Activated gamma-delta T cell treated with Interleukin-2 at 50 U/mL for 16 hours (primary cell): ENCODE results near the gene SCUBE2.
A peak's percentile ranks its signal among the peaks of the same experiment; 100 is the strongest.
"Not testable (repeated sequence)": the region's sequence is repeated elsewhere in the genome, so short reads cannot be mapped to it uniquely, and the experiment has no call there.

Source experiments
- DNase-seq: peaks from one replicate; pipeline ENCODE4 v3.0.0-alpha.2; 2020

Gene SCUBE2

DNA sequence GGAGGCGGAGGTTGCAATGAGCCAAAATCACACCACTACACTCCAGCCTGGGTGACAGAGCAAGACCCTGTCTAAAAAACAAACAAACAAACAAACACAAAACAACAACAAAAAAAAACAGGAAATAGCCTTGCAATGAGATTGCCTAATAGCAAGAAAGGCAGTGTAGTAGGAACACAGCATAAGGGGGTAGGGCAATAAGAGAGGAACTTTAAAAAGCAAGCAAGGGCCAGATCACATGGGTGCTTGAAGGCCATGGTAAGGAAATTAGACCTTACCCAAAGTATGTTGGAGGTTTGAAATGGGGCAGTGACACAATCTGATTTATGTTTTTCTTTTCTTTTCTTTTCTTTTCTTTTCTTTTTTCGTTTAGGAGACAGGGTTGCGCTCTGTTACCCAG lies 52.9 kb downstream of the SCUBE2 start:
- DNase-seq: no peak

DNA sequence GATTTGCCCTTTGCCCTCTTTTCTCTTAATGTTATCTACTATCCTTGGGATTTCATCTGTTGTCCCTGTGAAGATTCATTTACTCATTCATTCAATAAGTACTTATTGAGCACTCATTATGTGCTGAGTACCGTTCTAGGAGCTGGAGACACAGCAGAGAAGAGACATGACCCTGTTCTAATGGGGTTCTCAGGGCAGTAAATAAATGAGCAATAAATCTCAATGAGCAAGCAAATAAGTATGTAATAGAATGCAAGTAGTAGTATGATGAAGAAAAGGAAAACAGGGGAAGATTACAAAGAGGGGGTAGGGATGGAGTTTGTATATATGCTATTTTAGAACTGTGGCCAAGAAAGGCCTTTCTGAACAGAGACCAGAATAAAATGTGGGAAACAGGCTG lies 53.4 kb downstream of the SCUBE2 start:
- no peak for DNase-seq

- DNase-seq: no peak
Observed at GRCh38 chr11:9037046-9037780, 54.2 kb downstream of the SCUBE2 start.

DNA sequence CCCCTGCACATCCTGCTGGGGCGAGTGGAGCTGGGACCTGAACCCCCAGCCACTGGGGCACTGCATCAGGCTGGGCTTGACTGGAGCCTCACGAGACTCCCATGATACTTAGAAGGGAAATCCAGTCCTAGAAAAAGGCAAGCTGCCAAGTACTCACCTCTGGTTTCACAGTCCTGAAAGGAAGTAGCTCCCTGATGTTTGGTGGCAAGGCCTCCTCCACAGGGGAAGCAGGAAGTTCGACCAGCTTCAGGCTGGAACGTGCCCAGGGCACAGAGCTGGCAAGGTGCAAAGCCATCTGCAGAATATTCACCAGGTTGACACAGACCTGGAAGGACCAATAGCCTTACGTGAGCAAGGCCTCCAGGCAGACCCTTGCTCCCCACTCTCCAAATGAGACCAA lies 60.8 kb downstream of the SCUBE2 start:
- no peak for DNase-seq

- no peak for DNase-seq
Observed at GRCh38 chr11:9029422-9029821, 62.0 kb downstream of the SCUBE2 start.

- DNase-seq: no peak
Observed at GRCh38 chr11:9028581-9028980, 62.8 kb downstream of the SCUBE2 start.

DNA sequence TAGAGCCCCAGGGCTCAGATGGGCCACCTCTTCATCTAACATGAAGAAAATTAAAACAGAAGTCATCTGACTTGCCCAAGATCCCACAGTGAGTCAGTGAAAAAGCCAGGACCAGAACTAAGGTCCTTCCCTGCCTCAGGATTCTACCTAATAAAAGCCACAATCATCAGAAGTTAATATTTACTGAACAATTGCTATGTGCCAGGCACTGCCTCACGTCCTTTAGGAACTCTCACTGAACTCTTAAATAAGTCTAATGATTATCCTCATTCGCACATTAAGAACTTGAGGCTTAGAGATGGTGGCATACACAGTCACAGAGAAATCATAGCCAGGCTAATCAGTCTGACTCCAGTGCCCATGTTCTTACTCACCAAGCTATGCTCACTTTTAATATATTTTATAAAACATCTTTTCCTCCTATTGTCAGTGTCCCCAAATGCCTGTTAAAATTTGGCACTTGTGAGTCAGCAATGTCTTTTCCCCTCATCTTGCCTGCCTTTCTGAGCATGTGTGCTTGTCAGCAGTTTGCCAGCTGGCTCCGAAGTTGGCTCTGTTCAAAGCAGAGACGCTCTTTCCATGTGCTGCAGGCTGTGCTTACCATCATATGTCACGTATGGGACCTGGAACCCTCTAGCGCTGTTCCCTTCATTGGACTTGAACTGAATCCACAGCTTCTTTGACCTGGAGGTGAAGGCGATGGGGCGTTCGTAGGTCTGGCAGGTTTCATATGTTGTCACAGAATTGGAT lies 66.1 kb downstream of the SCUBE2 start:
- DNase-seq: no peak

DNA sequence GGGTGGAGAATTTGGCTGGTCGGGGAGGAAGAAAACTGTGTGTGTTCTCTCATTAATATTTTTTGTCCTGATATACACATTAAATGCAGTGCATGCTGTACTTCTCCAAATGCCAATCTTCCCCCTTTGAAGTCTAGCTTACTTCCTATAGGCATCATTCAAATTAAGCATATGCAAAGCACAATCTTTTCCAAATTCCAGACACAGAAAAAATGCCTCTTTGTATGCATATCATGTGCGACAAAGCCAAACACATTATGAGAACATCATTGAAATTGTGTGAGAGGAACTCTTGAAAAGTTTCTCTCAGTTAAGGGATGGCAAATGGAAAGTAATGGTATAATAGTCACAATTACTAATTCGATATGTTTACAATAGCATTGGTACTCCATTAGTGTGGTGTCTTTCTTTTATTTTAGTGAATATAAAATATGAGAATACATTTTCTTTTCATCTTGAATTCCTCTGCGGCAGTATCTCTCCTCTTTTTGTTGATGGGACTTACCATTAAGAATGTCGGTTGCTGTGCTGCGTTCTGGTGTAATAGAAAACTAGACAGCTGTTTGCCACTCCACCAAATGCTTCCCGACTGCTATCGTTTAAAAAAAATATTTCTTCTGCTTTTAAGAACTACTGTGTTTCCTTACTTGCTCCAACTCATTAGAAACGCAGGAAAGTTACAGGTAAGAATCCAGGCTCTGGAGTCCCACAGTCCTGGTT lies 68.3 kb downstream of the SCUBE2 start:
- DNase-seq: no peak

DNA sequence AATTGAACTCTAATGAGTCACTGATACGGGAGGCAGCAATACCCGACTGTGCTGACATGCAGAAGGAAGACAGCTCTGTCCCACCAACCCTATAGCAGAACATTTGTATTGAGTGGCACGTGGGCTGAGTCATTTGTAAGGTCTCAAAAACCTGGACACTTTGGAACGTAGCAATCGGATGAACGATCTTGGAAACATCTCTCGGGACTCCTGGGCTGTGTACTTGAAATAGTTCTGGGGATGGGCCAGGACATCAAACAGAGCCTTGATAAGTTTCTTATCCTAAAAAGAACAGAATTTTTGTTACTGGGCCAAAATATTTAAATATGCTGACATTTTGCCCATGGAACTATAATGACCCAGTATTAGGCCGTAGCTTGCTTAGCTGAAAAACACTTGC lies 70.5 kb downstream of the SCUBE2 start:
- no peak for DNase-seq

DNA sequence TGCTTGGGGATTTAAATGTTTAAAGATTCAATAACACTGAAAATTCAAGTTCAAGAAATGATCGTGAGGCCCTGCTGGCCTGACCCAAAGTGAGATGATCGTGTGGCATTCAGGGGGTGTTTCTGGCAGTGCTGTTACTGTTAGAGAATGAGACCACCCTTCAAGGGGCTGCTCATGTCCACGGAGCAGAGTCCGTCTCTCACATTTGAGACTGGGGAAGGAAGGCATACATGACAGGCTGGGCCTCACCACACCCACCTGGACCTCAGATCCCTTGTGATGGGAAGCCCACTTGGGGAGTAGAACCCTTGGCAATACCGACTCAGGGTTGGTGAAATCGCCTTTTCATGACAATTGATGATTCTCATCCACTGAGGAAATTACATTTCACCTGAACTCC lies 71.5 kb downstream of the SCUBE2 start:
- DNase-seq: no peak

DNA sequence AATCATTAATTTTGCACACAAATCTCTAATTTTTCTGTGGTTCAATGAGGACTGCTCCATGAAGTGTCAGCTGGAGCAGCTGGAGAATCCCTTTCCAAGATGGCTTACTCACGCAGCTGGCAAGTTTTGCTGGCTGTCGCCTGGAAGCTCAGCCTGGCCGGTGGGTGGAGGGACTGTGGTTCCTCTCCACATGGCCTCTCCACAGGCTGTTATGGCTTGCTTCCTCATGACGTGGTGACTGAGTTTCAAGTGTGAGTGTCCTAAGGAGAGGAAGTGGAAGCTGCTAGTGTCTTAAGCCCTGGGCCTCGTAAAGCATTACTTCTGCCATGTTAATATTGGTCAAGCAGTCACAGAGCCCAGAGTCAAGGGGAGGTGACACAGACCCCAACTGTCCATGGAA lies 73.6 kb downstream of the SCUBE2 start:
- no peak for DNase-seq

- DNase-seq: no peak
Observed at GRCh38 chr11:9016916-9017642, 74.3 kb downstream of the SCUBE2 start.

DNA sequence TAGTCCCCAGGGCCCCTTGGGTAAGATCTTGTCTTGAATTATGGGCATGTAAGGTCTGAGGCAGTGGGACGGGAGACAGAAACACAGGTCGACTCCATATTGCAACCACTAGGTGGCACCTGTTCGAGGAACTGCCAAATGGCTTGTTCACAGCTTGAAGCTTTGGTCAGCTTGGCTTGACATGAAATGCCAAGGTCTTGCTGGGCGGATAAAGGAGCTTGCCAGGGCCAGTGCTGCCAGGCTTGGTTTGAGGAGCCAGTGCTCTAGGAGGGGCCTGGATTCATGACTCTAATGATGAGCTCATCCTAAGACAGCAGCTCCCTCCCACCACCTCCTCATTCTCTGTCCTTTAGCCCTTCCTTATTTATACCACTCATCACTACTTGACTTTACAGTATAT lies 75.7 kb downstream of the SCUBE2 start:
- peak; percentile 44 for DNase-seq

GRCh38 chr11:9014826-9015225 lies 76.6 kb downstream of the SCUBE2 start:
- no peak for DNase-seq

DNA sequence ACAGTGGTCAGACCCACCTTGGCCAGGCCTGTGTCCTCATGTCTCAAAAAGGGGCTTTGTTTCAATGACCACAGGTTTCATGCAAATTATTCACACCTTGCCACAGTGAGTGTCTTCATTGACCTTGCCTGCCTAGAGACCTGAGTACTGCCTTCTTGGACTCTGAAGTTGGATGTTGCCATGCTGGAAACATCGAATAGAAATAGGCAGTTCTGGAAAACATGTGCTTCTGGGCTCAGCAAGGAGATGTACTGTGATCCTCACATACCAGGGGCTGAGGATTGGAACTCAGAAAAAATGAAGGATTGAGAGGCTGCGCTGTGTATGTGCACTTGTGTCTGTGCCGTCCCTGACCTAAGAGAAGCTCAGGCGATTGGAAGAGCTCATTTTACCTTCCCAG lies 78.0 kb downstream of the SCUBE2 start:
- no peak for DNase-seq

- DNase-seq: not testable (repeated sequence)
Observed at GRCh38 chr11:9009538-9009937, 81.9 kb downstream of the SCUBE2 start.

DNA sequence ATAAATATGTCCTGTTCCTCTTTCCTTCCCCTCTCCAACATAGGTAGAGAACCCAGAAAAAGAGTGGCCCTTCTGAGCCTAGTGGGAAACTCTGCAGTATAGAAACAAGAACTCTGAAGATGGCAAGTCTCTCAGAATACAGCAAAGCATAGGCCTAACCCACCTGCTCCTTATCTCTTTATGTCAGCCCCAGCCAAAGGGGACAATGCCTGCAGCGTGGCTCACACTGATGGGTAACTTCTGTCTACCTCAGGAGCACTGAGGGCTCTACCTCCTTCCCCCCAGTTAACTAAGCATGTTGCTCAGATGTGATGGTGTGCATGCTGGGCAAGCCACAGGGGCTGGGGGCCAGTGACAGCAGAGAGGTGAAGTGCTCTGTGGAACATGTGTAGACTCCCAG lies 82.7 kb downstream of the SCUBE2 start:
- DNase-seq: no peak

DNA sequence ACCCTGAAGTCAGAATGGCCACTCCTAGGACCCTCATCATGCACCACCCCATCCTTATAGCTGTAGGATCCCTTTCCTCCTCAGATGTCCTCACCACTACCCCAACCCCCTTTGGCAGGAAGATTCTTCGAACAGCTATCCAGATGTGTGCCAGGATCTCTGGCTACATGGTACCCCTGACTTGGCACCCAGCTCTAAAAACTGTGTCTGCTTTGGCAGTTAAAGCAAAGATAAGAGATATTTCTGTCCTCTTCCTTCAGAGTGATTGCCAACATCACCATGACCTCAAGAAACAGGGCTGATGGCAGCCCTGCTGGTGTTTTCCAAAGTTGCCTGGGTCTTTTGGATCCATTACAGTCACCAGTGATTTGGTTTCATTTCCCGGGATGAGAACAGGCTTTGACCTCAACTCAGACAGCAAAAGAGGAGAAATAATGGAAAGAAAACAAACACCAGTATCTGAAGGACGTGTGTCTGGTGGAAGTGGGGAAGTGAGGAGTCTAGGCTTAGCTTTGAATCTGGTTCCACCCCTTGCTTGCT lies 83.3 kb downstream of the SCUBE2 start:
- no peak for DNase-seq

DNA sequence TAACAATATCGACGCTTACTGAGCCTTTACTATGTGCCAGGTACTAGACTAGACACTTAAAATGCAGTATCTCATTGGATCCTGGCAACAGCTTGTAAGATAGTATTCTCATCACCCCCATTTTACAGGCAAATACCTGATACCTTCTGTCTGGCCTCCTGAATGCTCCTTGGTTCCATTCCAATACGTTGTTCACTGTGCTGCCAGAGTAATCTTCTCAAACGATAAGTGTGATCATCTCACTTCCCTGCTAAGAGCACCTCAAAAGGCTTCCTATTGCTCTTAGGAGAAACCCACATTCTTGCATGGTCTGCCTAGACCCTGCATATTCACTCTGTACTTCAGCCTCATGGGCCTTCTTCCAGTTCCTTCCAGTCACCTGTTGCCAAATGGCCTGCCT lies 86.3 kb downstream of the SCUBE2 start:
- no peak for DNase-seq

DNA sequence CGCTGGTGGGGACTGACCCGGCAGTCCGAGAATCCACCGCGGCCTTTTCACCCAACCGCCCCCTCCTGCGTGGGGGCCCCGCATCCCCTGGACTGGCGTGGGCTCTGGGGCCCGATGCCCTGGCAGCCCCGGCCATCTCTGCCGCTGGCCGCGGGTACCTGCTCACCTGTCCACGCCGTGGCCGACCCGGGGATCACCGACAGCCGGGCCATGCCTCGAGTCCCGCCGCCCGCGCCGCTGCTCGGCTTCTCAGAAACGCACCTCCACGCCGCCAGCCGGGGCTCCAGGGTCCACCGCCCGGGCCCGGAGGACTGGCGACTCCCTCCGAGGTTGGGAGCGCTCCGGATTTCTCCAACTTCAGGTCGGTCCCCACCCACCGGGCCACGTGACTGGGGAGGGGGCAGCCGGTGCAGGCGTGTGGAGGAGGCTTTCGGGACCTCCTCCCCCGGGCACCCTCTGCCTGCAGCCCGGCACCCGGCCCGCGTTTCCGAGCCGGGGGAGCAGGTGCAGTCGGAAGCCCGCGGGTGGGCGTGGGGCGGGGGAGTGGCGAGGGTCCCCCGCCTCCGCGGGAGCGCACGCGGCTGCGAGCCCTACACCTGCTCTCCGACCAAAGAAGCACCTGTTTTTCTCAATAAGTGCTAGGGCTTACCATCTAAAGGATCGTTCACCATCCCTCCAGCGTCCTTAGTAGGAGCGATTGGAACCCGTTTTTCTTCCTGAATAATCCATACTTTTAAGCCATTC lies 87.0 kb downstream of the SCUBE2 start:
- DNase-seq: peak; percentile 8

- DNase-seq: peak; percentile 68
Observed at GRCh38 chr11:9003573-9004182, 87.7 kb downstream of the SCUBE2 start, which contains the start of gene NRIP3. Gene NRIP3, minus strand, starts transcription at chr11:9004001. Its CDS starts 66 bp downstream, at chr11:9003935.
